GM12891 (cell line): ENCODE results near the gene UBE2S.

Experiments used
- DNase-seq: peaks from one replicate; pipeline ENCODE4 v3.0.0; 2011; ENCODE audit warnings: low spot score; ENCODE audit not compliant: insufficient read length
- FAIRE-seq: peaks from 2 replicates; lab custom pipeline; 2011; peaks lifted over from hg19 to GRCh38; lab: Jason Lieb, UNC
- PAX5 ChIP-seq: IDR thresholded peaks from 2 replicates; pipeline ENCODE4 v1.6.1; 2011; ENCODE audit warnings: low read length, moderate library complexity, mild to moderate bottlenecking; ENCODE audit not compliant: insufficient read depth, severe bottlenecking
- POLR2A ChIP-seq: IDR thresholded peaks from 2 replicates; pipeline ENCODE4 v1.6.1; 2011; ENCODE audit warnings: low read depth, low read length, control low read depth
- POLR2AphosphoS5 ChIP-seq: IDR thresholded peaks from 2 replicates; pipeline ENCODE4 v1.6.1; 2011; ENCODE audit warnings: low read depth, low read length, control low read depth
- POU2F2 ChIP-seq: IDR thresholded peaks from 2 replicates; pipeline ENCODE4 v1.6.1; 2011; ENCODE audit warnings: low read depth, mild to moderate bottlenecking, control low read depth, low read length, moderate library complexity
- SPI1 ChIP-seq: IDR thresholded peaks from 2 replicates; pipeline ENCODE4 v1.6.1; 2011; ENCODE audit warnings: low read depth, low read length, control low read depth
- TAF1 ChIP-seq: IDR thresholded peaks from 2 replicates; pipeline ENCODE4 v1.6.1; 2011; ENCODE audit warnings: low read depth, low read length, control low read depth

UBE2S gene

DNA sequence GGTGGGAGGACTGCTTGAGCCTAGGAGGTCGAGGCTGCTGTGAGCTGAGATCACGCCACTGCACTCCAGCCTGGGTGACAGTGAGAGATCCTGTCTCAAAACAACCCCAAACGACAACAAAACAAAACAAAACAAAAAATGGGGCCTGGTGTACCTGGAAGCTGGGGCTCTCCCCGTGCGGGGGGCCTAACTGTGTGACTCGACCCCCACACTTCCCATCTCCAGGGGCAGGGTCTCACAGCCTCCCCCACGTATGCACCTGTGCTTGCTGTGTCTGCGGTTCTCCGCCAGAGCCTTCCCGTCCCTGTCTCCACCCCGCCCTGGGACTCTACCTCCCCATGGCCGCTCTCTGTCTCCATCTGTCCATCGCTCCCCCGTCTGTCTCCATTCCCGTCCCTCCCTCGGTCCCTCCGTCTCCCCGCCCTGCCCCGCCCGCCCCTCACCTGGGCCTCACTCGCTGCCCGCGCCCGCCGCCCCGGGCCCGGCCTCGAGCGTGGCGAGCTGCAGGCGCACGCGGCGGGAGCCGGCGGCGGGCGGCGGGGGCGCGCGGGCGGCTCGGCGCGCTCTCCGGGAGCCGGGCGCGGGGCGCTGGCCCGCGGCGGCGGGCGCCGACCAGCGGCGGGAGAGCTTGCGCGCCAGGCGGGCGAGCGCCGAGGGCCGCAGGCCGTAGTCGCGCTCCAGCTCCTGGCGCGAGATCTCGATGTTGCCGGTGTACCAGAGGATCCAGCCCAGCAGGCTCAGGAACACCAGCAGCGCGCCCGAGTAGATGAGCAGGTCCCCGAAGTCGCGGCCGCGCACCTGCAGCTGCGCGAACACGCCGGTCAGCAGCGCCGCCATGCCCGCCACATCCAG lies 24.1 kb downstream of the UBE2S start:
- FAIRE-seq (peak; percentile 26), DNase-seq (peak; percentile 84)
- TF ChIP-seq PAX5 (no peak), POLR2A (no peak), POU2F2 (no peak)

GRCh38 chr19:55382522-55383054 lies 25.0 kb downstream of the UBE2S start:
- DNase-seq, result no peak
- FAIRE-seq, result no peak

GRCh38 chr19:55382013-55382412 lies 25.6 kb downstream of the UBE2S start:
- DNase-seq (no peak), FAIRE-seq (no peak)
- no peak for TF ChIP-seq POLR2A
- no peak for TF ChIP-seq PAX5
- no peak for TF ChIP-seq SPI1
- TF ChIP-seq POLR2AphosphoS5, result no peak
- TF ChIP-seq POU2F2, result no peak
- TF ChIP-seq TAF1, result no peak

More at GRCh38 chr19:55382522-55383054, 25.0 kb downstream of the UBE2S start:
- TF ChIP-seq POLR2A, result no peak
- no peak for TF ChIP-seq PAX5
- TF ChIP-seq POLR2AphosphoS5, result no peak
- TF ChIP-seq TAF1, result no peak
- TF ChIP-seq SPI1, result no peak
- no peak for TF ChIP-seq POU2F2

DNA sequence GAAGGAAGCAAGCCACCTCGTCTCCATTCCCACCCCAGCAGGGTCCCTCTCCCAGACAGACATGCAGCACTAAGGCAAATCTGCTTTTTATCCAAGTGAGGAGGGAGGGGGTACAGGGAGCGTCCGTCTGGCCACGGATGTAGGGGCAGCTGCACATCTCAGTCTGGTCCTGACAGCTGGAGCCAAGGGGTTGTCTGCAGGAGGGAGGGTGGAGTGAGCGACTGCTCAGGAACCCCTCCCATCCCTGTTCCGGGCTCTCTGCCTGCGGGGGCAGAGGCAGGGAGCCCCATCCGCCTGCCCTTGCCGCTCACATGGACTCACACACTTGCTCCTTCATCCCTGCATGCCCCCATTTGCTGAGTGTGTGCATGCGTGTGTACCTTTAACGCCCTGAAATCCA lies 28.4 kb downstream of the UBE2S start:
- FAIRE-seq (no peak), DNase-seq (no peak)
- TF ChIP-seq POLR2A (no peak), POLR2AphosphoS5 (no peak)

DNA sequence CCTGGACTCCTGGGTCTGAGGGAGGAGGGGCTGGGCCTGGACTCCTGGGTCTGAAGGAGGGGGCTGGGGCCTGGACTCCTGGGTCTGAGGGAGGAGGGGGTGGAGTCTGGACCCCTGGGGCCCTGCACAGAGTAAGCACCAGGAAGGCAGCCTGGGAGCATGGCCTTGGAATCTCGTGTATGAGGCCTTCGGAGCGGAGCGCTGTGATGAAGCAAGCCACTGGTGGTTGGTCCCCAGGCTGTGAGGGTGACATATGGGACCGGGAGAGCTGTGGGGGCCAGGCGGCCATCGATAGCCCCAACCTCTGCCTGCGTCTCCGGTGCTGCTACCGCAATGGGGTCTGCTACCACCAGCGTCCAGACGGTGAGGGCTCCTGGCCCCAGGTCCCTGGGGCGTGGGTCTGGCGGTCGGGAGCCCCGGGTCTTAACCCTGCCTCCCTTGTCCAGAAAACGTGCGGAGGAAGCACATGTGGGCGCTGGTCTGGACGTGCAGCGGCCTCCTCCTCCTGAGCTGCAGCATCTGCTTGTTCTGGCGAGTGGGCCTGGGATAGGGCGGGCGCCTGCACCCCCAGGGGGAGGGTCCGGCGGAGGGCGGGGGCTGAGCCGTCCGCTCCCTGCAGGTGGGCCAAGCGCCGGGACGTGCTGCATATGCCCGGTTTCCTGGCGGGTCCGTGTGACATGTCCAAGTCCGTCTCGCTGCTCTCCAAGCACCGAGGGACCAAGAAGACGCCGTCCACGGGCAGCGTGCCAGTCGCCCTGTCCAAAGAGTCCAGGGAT lies 30.0 kb downstream of the UBE2S start:
- no peak for DNase-seq

DNA sequence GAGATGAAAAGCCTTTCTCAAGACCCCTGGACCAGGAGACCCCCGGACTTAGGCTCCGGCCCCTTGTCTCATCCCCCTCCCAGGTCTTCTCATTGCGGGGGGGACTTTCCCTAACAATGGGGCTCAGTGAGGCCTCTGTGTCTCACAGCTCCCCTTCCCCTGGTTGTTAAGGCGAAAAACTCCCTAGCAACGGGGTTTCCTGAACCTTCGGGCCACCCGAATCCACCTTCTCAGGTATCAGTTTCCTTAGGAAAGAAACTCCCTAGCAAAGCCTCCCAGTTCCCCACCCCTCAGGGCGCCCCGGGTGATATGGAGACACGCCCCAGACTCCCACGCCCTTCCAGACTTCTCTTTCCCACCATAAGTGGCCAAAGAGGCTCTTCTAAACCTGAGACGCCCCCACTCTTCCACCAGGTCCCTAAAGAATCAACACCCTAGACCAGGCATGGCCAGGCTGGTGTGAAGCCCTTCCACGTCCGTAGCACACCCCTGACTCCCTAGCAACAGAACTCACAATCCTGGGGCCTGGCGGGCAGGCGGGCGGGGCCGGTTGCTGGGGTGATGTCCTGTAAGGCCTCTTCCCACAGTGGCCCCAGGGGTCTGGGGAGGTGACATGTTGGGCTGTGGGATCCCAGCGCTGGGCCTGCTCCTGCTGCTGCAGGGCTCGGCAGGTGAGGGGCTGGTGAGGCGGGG lies 31.2 kb downstream of the UBE2S start, which contains the start of gene TMEM190:
Gene TMEM190, plus strand, starts transcription at position 586 of the 693 bp plus-strand sequence. Its CDS starts 28 bp downstream, at position 614.
- no peak for DNase-seq

More for the DNA sequence above, 30.0 kb downstream of the UBE2S start:
- FAIRE-seq, result no peak
- TF ChIP-seq PAX5, result no peak
- no peak for TF ChIP-seq SPI1
- TF ChIP-seq POU2F2, result no peak
- TF ChIP-seq TAF1, result no peak
- no peak for TF ChIP-seq POLR2AphosphoS5
- TF ChIP-seq POLR2A, result no peak

GRCh38 chr19:55373993-55374757 lies 33.4 kb downstream of the UBE2S start:
- TF ChIP-seq POLR2AphosphoS5 (no peak), TAF1 (no peak), PAX5 (no peak), POLR2A (no peak), SPI1 (no peak), POU2F2 (no peak)
- no peak for FAIRE-seq
- no peak for DNase-seq

More for the DNA sequence above, 31.2 kb downstream of the UBE2S start, which contains the start of gene TMEM190:
- TF ChIP-seq POLR2AphosphoS5 (no peak), PAX5 (no peak)
- no peak for FAIRE-seq

DNA sequence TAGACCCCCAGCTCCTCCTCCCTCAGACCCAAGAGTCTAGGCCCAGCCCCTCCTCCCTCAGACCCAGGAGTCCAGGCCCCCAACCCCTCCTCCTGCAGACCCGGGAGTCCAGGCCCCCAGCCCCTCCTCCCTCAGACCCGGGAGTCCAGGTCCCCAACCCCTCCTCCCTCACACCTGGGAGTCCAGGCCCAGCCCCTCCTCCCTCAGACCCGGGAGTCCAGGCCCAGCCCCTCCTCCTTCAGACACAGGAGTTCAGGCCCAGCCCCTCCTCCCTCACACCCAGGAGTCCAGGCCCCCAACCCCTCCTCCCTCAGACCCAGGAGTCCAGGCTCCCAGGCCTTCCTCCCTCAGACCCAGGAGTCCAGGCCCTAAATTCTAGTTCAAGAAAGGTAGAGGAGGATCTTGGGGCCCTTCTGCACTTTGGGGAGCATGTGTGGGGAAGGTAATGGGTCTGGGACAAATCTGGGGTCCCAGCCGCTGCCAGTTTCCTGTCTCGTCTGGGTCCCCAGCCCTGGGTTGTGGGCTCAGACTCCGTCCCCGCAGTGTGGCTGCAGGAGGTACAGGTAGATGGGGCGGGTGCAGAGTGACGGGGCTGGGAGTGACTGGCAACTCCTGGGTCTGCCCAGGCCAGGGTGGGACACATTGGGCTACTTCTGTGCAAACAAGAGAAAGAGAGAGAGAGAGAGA lies 34.1 kb downstream of the UBE2S start:
- no peak for FAIRE-seq
- TF ChIP-seq TAF1 (no peak), PAX5 (no peak), POU2F2 (no peak), POLR2AphosphoS5 (no peak), POLR2A (no peak), SPI1 (no peak)
- no peak for DNase-seq
